ENCODE results near the gene BCL11A. TPM values are rescaled to one million over a fixed set of nuclear protein-coding genes. Genes with fewer than 3 reads are reported as not detected.

Gene BCL11A
- total RNA-seq, 1 donor from 2014 or later, result 6.7 TPM

- no peak for TF ChIP-seq CTCF (IDR thresholded peaks at IDR 0.05; ENCODE audit: insufficient read depth, low read length, poor library complexity, severe bottlenecking)
- no peak for DNase-seq (ENCODE audit: low read depth)
- H3K4me3 ChIP-seq (ENCODE audit: low read depth, low read length), result no peak overlapping the region
- no peaks in the 10 kb centered on the region for H3K36me3 ChIP-seq (ENCODE audit: control insufficient read depth, insufficient read depth, low read length)
- no peaks in the 10 kb centered on the region for H3K27me3 ChIP-seq (ENCODE audit: control insufficient read depth, insufficient read depth, low read length)
Measured at GRCh38 chr2:60534892-60535684, 18.4 kb downstream of the BCL11A start.

- H3K4me3 ChIP-seq (ENCODE audit: low read depth, low read length), result no peak overlapping the region
Measured at GRCh38 chr2:60534052-60534685, 19.3 kb downstream of the BCL11A start.

GRCh38 chr2:60533101-60534051 is 20.1 kb downstream of the BCL11A start:
- no peak overlapping the region for H3K4me3 ChIP-seq (ENCODE audit: low read depth, low read length)
- H3K27me3 ChIP-seq (ENCODE audit: control insufficient read depth, insufficient read depth, low read length), result no peaks in the 10 kb centered on the region
- H3K36me3 ChIP-seq (ENCODE audit: control insufficient read depth, insufficient read depth, low read length), result no peaks in the 10 kb centered on the region
- DNase-seq (ENCODE audit: low read depth), result no peak
- no peak for TF ChIP-seq CTCF (IDR thresholded peaks at IDR 0.05; ENCODE audit: insufficient read depth, low read length, poor library complexity, severe bottlenecking)

More at GRCh38 chr2:60534052-60534685, 19.3 kb downstream of the BCL11A start:
- DNase-seq (ENCODE audit: low read depth), result no peak
- Histone ChIP-seq H3K36me3 (ENCODE audit: control insufficient read depth, insufficient read depth, low read length) (no peaks in the 10 kb centered on the region), H3K27me3 (ENCODE audit: control insufficient read depth, insufficient read depth, low read length) (no peaks in the 10 kb centered on the region)
- TF ChIP-seq CTCF (IDR thresholded peaks at IDR 0.05; ENCODE audit: insufficient read depth, low read length, poor library complexity, severe bottlenecking), result no peak

GRCh38 chr2:60532421-60532820 is 21.0 kb downstream of the BCL11A start:
- no peak for DNase-seq (ENCODE audit: low read depth)
- Histone ChIP-seq H3K27me3 (ENCODE audit: control insufficient read depth, insufficient read depth, low read length) (no peaks in the 10 kb centered on the region), H3K36me3 (ENCODE audit: control insufficient read depth, insufficient read depth, low read length) (no peaks in the 10 kb centered on the region), H3K4me3 (ENCODE audit: low read depth, low read length) (no peak overlapping the region)
- no peak for TF ChIP-seq CTCF (IDR thresholded peaks at IDR 0.05; ENCODE audit: insufficient read depth, low read length, poor library complexity, severe bottlenecking)

- H3K27me3 ChIP-seq (ENCODE audit: control insufficient read depth, insufficient read depth, low read length), result no peaks in the 10 kb centered on the region
- no peak for TF ChIP-seq CTCF (IDR thresholded peaks at IDR 0.05; ENCODE audit: insufficient read depth, low read length, poor library complexity, severe bottlenecking)
- no peaks in the 10 kb centered on the region for H3K36me3 ChIP-seq (ENCODE audit: control insufficient read depth, insufficient read depth, low read length)
- no peak overlapping the region for H3K4me3 ChIP-seq (ENCODE audit: low read depth, low read length)
- DNase-seq (ENCODE audit: low read depth), result no peak
Measured at GRCh38 chr2:60531701-60532133, 21.7 kb downstream of the BCL11A start.

Data from kidney epithelial cell (primary cell).